ENCODE measurements around the gene FGG. TPM values are rescaled to one million over a fixed set of nuclear protein-coding genes. Genes with fewer than 3 reads are reported as not detected.

Gene FGG
- total RNA-seq, 1 donor from 2014 or later = not detected

Other genes starting within 250 kb of the FGG start
- not detected in 2 replicates for gene DCHS2, start 120.9 kb downstream of the FGG start, total RNA-seq
- 96.4 and 100 TPM in 2 replicates for gene PLRG1, start 62.3 kb downstream of the FGG start, total RNA-seq
- gene FGB, start 49.6 kb downstream of the FGG start, total RNA-seq = not detected in 2 replicates
- not detected in 2 replicates for gene FGA, start 21.9 kb downstream of the FGG start, total RNA-seq
- gene LRAT, start 131.3 kb upstream of the FGG start, total RNA-seq = not detected in 2 replicates
- not detected in 2 replicates for gene RBM46, start 168.6 kb upstream of the FGG start, total RNA-seq

Data from activated T-helper 1 cell treated with anti-CD3 and anti-CD28 coated beads, Interleukin-12 subunit alpha, Interleukin-12 subunit beta, Interleukin-2, Interleukin-4 antibody, amounts not matched to agents 30 ng/mL and 10 ng/mL and 1 ng/mL, durations not matched to agents 14 hours and 24 hours and 36 hours (primary cell).